Measurements from ENCODE around the gene RNF19B.
"Not testable (repeated sequence)": the region's sequence is repeated elsewhere in the genome, so short reads cannot be mapped to it uniquely, and the experiment has no call there.

Gene RNF19B, protein sequence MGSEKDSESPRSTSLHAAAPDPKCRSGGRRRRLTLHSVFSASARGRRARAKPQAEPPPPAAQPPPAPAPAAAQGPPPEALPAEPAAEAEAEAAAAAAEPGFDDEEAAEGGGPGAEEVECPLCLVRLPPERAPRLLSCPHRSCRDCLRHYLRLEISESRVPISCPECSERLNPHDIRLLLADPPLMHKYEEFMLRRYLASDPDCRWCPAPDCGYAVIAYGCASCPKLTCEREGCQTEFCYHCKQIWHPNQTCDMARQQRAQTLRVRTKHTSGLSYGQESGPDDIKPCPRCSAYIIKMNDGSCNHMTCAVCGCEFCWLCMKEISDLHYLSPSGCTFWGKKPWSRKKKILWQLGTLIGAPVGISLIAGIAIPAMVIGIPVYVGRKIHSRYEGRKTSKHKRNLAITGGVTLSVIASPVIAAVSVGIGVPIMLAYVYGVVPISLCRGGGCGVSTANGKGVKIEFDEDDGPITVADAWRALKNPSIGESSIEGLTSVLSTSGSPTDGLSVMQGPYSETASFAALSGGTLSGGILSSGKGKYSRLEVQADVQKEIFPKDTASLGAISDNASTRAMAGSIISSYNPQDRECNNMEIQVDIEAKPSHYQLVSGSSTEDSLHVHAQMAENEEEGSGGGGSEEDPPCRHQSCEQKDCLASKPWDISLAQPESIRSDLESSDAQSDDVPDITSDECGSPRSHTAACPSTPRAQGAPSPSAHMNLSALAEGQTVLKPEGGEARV

DNA sequence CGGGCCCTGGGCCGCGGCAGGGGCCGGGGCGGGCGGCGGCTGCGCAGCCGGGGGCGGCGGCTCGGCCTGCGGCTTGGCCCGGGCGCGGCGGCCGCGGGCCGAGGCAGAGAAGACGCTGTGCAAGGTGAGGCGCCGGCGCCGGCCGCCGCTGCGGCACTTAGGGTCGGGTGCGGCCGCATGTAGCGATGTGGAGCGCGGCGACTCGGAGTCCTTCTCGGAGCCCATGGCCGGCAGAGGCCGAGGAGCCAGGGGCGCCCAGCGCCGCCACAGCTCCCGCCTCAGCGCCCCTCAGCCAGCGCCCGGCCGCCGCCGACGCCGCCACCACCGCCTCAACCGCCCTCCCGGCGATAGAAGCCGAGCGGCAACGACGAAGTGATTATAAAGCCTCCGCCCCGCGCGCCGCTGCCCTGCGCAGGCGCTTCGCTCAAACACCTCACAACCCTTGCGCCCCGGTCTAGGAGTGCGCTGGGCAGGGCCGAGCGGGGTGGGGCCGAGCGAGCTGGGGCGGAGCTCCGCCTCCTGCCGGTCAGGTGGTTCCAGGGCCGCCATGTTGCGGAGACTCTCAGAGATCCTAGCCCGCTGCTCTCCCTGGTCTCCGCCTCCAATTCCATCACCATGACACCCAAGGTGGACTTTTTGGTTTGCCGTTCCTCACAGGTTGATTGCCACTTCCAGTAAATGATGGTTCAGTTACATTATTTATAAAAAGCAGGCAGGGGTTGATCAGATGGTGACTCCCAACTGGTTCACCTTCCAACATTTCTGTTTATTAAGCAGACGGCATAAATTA lies at the start of gene RNF19B:
RNF19B (minus strand) TSS at position 349 of the 790 bp plus-strand sequence; CDS start at position 225, 124 bp downstream.
- peak; percentile 96 to 97 for DNase-seq

DNA sequence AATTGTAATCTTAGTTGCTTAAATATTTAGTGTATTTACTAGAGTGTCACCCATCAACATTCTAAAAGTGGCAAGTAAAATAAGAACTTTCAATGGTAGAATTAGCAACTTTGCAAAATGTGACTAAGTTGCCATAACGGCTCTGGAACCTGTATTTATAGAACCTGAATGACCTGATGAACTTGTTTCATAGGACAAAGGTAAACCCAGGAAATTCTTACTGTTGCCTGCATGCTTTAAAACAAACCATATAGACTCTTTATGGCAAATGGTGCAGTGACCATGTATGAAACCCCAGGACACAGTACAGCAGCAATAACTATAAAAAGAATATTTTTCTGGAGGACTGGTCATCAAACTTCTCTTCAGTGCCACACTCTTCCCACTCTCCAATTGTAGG lies 49.2 kb upstream of the RNF19B start:
- no peak for DNase-seq

DNA sequence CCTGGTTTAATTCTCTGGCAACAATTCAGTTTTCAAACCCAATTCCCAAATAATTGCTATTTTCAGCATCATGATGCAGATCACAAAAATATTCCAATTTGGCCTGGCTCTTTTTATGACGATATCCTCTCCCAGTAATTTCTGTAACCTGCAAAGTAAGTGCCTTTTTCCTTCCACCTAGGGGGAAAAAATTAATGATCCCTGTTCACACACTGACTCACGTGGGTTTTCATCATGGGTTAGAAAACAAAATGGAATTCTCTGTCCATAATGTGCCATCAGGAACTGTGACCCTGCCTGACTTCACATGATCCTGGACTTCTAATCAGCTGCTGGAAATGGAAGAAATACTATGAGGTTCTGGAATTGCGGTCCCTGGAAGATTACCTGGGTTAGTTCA lies 47.6 kb upstream of the RNF19B start:
- no peak for DNase-seq

DNA sequence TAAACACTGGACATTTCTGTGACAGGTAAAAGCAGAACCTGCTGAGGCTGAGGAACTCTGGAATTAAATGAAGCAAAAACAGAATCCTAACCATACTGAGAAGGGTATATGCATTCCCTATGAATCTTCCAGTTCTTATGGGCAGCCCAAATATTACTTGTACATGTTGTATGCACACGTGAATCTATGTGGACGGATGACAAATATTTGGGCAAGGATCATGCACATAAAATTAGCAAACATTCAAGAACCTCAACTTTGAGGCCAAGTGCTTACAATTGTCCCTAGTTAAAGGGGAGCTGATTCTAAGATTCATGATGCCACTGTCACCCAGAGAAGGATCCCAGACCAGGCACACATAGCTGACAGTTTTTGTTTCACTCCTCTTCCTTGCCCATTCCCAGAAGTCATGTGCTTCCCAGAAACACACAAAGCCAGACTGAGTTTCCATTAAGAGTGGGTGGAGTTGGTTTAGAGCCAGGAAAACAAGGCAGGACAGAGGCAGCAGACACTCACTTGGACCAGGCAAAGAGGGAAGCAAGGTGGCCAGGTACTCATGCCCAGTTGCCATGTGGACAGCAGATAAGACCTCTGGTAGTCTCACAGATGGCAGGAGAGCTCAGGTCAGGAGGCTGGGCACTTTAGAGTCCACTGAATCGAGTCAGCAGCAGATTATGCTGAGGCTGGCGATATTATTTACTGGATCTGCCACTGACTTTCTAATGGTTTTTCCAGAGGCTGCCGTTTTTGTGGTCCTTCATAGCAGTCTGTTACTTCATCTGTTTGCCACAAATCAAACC lies 46.5 kb upstream of the RNF19B start:
- no peak for DNase-seq

DNA sequence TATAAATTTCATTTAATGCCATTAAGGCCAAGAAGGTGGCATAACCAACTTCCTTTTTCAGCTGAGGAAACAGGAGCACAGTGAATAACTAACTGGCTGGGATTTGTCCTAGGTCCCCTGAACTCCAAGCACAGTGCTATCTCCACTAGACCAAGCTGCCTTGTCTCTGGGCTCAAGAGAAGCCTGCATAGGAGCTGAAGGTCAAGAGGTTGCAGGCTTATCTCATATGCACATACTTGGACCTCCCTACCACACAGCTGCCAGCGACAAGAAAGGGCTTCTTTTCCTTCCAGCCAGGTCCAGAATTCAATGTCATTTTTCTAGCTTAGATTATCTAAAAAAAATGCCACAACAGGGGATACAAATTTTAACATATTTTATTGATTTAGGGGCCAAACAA lies 45.0 kb upstream of the RNF19B start:
- no peak for DNase-seq

DNA sequence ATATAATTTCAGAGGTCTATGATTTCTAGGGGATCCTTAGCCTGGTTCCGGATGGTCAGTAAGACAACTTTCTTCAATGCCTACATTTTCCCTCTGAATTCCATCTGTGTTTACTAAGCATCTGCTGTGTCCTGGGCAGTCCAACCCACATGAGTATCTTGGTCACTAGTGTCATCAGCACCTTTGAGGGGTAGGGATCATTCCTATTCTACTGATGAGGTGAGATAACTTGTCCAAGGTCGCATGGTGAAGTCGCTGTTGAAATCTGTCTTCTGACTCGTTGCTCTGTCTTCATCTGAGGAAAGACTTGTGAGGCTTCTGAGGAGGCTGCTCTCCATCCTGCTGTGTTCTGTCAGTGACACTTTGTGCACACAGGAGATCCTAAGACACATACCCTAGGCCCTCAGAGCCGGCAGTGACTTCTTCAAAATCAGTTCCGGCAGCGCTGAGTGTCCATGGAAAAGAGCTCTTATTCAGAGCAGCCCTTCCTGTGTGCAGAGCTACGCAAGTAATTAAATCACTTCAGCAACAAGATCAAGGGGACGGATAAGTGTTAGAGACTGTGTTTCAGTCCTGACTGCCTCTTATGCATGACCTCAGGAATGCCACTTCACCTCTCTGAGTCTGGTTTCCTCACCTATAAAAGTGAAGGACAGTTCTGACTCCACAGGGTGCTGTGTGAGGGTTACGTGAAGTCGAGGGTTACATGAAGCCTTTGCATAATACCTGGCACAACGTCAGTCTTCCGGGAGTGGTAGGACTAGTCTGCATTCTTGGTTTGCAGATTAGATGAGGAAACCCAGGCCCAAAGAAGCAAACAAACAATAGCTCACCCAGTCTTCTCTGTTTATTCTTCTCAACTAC lies 43.7 kb upstream of the RNF19B start:
- DNase-seq, result no peak

DNA sequence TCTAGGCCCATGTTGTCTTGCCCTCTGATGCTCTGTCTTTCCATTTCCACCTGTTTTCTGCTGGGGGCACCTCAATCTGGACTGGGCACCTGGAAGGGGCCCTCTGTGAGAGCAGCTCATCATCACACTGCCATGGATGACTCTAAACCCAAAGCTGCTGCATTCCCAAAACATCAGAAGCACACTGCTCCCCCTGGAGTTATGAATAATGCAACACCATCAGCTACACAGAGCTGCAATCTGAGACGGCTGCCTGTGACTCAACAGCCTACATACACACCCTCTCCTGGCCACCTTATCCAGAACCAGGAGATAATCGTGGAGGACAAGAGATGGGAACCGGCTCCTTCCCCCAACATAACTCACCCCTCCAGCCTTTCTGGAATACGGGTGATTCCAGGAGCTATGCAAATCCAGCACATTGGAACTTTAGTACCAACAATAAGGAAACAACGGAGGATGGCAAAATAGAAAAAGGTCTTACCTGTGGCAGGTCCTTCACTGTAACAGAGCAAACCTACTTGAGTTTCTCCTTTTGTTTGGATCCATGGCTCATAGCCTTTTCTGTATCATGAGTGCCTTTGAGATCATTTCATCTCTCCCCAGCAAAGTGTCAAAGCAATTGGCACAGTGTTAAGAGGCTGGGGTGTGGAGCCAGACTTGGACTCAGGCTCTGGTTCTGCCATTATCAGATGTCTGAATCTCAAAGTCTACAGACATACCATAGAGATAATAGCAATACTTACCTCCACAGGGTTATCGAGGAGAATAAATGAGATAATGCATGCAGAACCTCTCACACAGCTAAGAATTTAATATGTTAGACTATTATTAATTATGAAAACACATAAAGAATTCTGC lies 42.8 kb upstream of the RNF19B start:
- peak; percentile 63 to 64 for DNase-seq

DNA sequence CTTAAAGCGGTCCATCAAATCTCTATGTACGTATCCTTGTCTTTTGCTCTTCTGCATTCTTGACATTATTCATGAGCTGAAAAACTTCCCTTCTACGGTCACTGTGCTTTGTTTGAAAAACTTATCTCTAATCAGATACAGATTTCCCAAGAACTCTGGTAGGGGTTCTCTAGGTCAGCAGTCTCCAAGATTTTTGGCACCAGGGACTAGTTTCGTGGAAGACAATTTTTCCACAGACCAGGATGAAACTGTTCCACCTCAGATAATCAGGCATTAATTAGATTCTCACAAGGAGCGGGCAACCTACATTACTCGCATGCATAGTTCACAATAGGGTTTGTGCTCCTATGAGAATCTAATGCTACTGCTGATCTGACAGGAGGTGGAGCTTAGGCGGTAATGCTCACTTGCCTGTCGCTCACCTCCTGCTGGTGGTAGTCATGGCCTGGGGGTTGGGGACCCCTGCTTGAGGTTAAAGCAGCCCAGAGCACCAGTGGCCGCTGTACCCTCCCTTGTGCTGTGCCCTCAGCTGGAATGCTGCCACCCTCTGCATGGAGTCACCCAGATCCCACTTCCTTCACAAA lies 41.3 kb upstream of the RNF19B start:
- no peak for DNase-seq

DNA sequence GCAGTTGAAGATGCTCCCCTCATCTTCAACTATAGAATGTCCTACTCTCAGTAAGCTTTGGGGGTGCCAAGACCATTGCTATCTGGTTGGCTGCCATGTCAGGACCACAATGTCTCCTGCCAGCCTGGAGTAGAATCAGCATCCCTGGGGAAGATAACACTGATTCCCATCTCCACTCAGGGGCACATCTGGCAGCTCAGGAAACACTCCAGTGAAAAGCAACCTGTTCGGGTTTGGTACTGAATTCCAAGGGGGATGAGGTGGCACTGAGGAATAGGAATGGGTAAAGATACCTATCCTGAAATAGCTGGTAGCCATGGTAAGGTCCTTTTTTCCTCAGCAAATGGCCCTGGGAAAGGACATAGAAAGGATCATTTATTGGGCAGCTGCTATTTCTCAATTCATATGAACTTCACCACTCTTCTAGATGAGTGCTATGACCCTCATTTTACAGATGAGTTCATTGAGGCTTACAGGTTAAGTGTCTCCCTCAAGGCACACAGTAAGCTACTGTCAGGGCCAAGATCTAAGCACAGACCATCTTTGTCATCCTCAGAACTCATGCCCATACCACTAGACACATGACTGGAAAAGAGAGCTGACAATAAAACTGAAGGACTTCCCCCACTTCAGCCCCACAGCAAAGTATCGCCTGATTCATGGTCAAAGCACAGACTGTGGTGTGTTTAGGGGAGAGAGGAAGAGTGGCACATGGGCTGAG lies 40.7 kb upstream of the RNF19B start:
- DNase-seq, result no peak

DNA sequence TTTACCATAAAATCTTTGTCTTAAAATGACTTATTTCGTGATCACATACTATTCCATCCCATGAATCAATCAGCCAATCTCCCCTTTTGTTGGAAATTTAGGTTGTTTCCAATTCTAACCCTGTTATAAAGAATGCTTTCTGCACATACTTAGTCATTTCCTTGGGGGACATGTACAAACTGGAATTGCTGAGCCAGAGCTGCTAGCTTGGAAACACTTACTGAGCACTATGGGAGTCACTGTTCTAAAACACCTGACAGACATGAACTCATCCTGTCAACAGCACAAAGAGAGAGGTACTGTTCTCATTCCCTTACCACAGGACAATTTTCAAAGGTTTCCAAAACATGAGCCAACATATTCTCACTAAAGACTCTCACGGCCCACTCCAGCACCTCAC lies 40.0 kb upstream of the RNF19B start:
- peak in 1 of 2 donors; percentile 41 for DNase-seq

DNA sequence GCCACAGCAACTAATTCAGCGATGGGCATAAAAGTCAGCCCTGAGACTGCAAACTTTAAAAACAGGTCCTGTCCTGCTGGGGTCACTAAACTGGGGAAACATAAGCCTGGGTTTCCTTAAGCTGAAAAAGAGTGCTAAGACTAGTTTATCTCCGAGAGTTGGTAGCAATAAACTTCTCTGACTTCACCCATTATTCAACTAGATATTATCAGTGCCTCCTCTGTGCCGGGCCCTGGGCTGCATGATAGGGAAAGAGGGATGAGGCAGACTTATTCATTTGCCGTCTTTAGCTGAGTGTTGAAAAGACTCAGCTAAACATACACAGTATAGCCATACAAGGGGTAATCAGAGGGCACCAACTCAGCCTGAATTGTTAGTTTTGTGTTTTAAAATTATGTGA lies 39.0 kb upstream of the RNF19B start:
- DNase-seq, result no peak

DNA sequence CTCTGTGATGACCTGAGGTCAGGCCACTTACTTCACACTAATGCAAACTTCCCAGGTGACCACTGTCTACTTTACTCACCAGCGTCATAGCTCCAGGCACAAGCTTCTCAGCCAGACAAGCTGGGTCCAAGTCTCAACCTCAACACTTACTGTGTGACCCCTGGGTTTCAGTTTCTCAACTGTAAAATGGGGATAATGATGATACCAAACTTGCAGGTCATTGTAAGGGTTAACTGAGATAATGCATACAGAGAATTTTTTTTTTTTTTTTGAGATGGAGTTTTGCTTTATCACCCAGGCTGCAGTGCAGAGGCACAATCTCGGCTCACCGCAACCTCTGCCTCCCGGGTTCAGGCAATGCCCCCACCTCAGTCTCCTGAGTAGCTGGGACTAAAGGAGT lies 37.4 kb upstream of the RNF19B start:
- DNase-seq, result no peak

DNA sequence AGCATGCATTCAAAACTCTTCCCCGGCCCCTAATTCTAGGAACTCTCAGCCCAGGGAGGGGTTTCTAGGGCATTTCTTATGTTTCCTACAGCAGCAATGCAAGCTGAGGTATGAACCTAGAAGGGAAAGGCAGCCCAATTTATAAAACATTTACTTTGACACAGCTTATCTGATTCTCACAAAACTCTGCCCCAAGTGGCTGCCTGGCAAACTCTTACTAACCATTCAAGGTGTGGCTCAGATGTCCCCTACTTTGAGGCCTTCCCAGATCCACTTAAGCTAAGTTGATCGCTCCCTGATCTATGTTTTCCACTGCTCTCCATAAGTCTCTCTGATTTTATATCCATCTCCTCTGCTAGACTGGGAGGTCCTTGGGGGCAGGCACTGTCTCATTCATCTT lies 36.7 kb upstream of the RNF19B start:
- no peak for DNase-seq

DNA sequence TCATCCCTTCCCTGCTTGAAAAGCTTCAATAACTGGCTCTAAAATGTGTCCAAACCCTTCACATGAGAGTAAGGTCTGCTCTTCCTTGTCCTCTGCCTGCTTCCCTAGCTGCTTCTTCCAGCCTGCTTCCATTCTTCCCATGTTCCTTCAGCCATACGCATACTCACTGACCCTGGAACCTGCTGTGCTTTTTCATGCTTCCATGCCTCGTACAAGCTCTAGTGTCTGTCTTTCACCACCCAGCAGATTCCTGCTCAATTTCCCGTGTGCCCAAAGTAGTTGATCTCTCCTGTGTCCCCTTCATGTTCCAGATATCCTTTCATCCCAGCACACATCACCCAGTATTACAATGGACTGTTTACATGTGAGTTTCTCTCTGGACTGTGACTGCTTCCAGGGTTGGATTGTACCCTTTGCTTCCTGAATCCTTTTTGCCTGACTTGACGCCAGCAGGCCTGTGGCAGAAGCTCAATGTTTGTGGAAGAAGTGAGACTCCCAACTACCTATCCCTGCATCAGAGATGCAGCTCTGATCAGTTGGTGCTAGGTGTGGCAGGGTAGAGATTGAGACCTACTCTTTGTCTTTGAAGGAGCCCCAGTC lies 35.9 kb upstream of the RNF19B start:
- DNase-seq, result no peak

DNA sequence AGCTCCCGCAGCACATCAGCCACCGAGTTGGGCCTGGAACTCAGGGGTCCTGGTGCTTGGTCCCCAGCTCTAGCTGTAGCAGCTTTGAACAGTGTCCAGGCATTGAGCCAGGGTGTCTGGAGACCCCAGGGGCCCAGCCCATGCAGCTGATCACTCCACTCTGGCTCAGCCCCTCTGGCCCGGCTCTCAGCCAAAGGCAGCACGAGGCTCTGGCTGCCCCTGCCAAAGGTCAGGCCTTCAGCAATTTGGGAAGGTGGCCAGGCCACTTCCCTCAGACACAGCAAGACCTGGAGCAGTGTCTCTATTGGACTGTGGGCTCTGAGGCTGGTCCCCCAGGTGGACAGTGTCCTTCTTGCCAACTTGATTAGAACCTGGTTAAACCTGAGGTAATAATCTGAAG lies 34.4 kb upstream of the RNF19B start:
- no peak for DNase-seq

DNA sequence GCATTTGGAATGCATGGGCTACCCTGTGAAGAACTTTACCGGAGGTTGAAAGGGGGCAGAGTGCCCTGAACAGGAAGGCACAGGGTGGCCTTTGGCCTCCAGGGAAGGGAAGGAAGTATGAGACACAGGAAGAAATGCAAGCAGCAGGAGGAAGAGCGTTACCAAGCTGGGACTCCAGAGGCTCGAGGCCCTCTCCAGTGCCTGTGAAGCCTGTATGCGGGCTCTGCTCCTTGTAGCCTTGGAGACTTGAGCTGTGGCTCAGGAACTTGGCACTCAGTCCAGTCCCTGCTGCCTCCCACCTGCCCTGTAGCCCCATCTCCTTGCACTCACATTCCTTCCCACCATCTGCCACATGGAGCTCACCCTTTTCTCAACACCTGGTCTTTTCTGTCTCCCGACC lies 33.5 kb upstream of the RNF19B start:
- DNase-seq, result peak; percentile 51 to 53

DNA sequence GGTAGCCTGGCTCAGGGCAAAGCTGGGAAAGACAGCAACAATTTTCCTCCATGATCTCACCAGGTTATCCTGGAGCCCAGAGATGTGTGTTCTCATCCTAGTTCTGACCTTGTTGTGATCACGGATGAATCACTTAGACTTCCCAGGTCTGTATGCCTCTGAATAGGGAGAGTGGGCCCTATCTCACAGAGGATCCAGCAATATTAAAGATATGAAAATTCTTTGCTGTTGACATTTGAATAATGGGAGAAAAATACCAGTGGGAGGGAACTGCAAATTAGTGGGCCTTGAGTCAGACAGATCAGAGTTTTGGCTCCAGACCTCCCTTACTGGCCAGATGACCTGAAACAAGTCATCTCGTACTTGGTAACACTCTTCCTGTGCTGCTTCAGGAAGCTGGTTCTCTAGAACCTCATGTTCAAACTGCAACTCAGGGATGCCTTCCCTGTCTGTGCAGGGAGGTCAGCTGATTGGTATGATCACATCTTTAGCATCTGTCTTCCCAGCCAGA lies 32.8 kb upstream of the RNF19B start:
- DNase-seq, result no peak

DNA sequence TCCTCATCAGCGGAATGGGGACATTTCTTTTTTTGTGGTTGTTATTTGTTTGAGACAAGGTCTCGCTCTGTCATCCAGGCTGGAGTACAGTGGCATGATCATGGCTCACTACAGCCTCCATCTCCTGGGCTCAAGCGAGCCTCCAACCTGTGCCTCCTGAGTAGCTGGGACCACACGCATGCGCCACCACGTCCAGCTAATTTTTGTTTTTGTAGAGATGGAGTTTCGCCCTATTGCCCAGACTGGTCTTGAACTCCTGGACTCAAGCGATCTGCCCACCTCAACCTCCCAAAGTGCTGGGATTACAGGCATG lies 28.7 kb upstream of the RNF19B start:
- not testable (repeated sequence) for DNase-seq

All from inflammatory macrophage treated with lipopolysaccharide for 1 hour (primary cell).